ENCODE measurements around the gene BATF2.

- TF ChIP-seq RAD21 (conservative IDR thresholded peaks at IDR 0.05) (no peak), CTCF (IDR thresholded peaks at IDR 0.05; ENCODE audit: poor library complexity, severe bottlenecking) (no peak), EZH2 (IDR thresholded peaks at IDR 0.05; ENCODE audit: borderline replicate concordance, insufficient read depth, low read length, poor library complexity, severe bottlenecking) (no peak), REST (IDR thresholded peaks at IDR 0.05; ENCODE audit: borderline replicate concordance) (no peak), EP300 (conservative IDR thresholded peaks at IDR 0.05; ENCODE audit: poor library complexity, severe bottlenecking) (no peak), POLR2AphosphoS5 (IDR thresholded peaks at IDR 0.05) (no peak), TAF1 (IDR thresholded peaks at IDR 0.05; ENCODE audit: low read depth) (no peak), SMC3 (conservative IDR thresholded peaks at IDR 0.05; ENCODE audit: poor library complexity) (no peak)
Observed at GRCh38 chr11:64960719-64961118, 36.1 kb downstream of the BATF2 start.

Data from neural cell (in vitro differentiated cells).